IMR-90 (cell line): ENCODE results near the gene LYRM9. TPM values are rescaled to one million over a fixed set of nuclear protein-coding genes. Genes with fewer than 3 reads are reported as not detected.

Experiments
- ATAC-seq: fragments of 200-7000 bp; cut with Tn5 transposase; 2 replicates; pipeline ENCODE4 v1.9.1; 2020; ENCODE audit warnings: low read depth, mild to moderate bottlenecking, moderate library complexity
- BruUV-seq: library from RNA; stranded (reverse); fragments of 400-500 nt; replicated peaks from 2 replicates; lab custom pipeline; 2021; lab: Mats Ljungman, UMichigan
- CTCF ChIA-PET: fragments of 300-600 bp; formaldehyde crosslinking; extraction: SDS; loops from one replicate; lab custom pipeline; 2021; ENCODE audit warnings: antibody characterized with exemption; lab: Yijun Ruan, JAX
- POLR2A ChIA-PET: fragments of 300-600 bp; sonication (Branson Sonifier 250); formaldehyde crosslinking; loops from one replicate; lab custom pipeline; 2022; ENCODE audit warnings: antibody characterized with exemption; ENCODE audit not compliant: unreplicated experiment; lab: Charles Lee
- DNase-seq: peaks from one replicate; pipeline ENCODE4 v3.0.0; 2013
- H2AFZ ChIP-seq: replicated peaks from 2 replicates; pipeline ENCODE3; 2013; ENCODE audit warnings: low read length, mild to moderate bottlenecking; ENCODE audit not compliant: poor library complexity
- H2AK5ac ChIP-seq: 2 replicates; pipeline ENCODE4 v1.6.1; 2013; ENCODE audit warnings: low read depth, low read length, inconsistent platforms
- H2AK9ac ChIP-seq: replicated peaks from 2 replicates; pipeline ENCODE3; 2013; ENCODE audit warnings: mild to moderate bottlenecking, low read depth, low read length, moderate library complexity; ENCODE audit not compliant: poor library complexity
- H2BK120ac ChIP-seq: 2 replicates; pipeline ENCODE4 v1.6.1; 2013; ENCODE audit warnings: low read depth, low read length, inconsistent platforms
- H2BK15ac ChIP-seq: 3 replicates; pipeline ENCODE4 v1.6.1; 2013; ENCODE audit warnings: low read depth, low read length, inconsistent platforms
- H2BK20ac ChIP-seq: 2 replicates; pipeline ENCODE4 v1.6.1; 2013; ENCODE audit warnings: low read depth, mild to moderate bottlenecking, inconsistent platforms, low read length, moderate library complexity
- H2BK5ac ChIP-seq: 2 replicates; pipeline ENCODE4 v1.6.1; 2013; ENCODE audit warnings: mild to moderate bottlenecking, low read depth, low read length, inconsistent platforms; ENCODE audit not compliant: poor library complexity, severe bottlenecking
- H3K14ac ChIP-seq: replicated peaks from 2 replicates; pipeline ENCODE4 v1.6.1; 2013; ENCODE audit warnings: low read depth, low read length, inconsistent platforms
- H3K18ac ChIP-seq: 2 replicates; pipeline ENCODE4 v1.6.1; 2013; ENCODE audit warnings: low read depth, low read length, control low read depth
- H3K23ac ChIP-seq: 2 replicates; pipeline ENCODE4 v1.6.1; 2013; ENCODE audit warnings: low read depth, low read length, inconsistent platforms
- H3K27ac ChIP-seq: 2 replicates; pipeline ENCODE4 v1.5.1; 2013; ENCODE audit warnings: mild to moderate bottlenecking, control low read depth, low read length; ENCODE audit not compliant: insufficient read depth
- H3K27me3 ChIP-seq: 2 replicates; pipeline ENCODE4 v1.6.1; 2013; ENCODE audit warnings: low read length; ENCODE audit not compliant: control insufficient read depth, insufficient read depth
- H3K36me3 ChIP-seq: 2 replicates; pipeline ENCODE4 v1.6.1; 2013; ENCODE audit warnings: low read length, mixed read lengths; ENCODE audit not compliant: control insufficient read depth, insufficient read depth
- H3K4ac ChIP-seq: 2 replicates; pipeline ENCODE4 v1.6.1; 2013; ENCODE audit warnings: low read depth, low read length, inconsistent platforms
- H3K4me1 ChIP-seq: 2 replicates; pipeline ENCODE4 v1.6.1; 2013; ENCODE audit warnings: low read length, mixed read lengths; ENCODE audit not compliant: control insufficient read depth, insufficient read depth
- H3K4me2 ChIP-seq: 2 replicates; pipeline ENCODE4 v1.6.1; 2013; ENCODE audit warnings: low read depth, mild to moderate bottlenecking, control low read depth, low read length, moderate library complexity
- H3K4me3 ChIP-seq: 2 replicates; pipeline ENCODE4 v1.5.1; 2013; ENCODE audit warnings: low read depth, mild to moderate bottlenecking, control low read depth, low read length, moderate library complexity; ENCODE audit not compliant: insufficient read depth
- H3K56ac ChIP-seq: 2 replicates; pipeline ENCODE4 v1.6.1; 2013; ENCODE audit warnings: low read length, inconsistent platforms; ENCODE audit not compliant: insufficient read depth; ENCODE audit errors: extremely low read depth
- H3K79me1 ChIP-seq, 2 experiments: 2 replicates each; pipeline ENCODE4 v1.6.1; 2013; ENCODE audit warnings: low read length in 2 of 2, inconsistent platforms in 1 of 2, low read depth in 1 of 2
- H3K9ac ChIP-seq: 2 replicates; pipeline ENCODE4 v1.6.1; 2013; ENCODE audit warnings: low read depth, low read length, control low read depth
- H3K9me1 ChIP-seq: 2 replicates; pipeline ENCODE4 v1.6.1; 2013; ENCODE audit warnings: low read length, inconsistent platforms; ENCODE audit not compliant: insufficient read depth
- H3K9me3 ChIP-seq: 2 replicates; pipeline ENCODE4 v1.6.1; 2013; ENCODE audit warnings: low read length; ENCODE audit not compliant: control insufficient read depth, insufficient read depth
- H4K20me1 ChIP-seq: 2 replicates; pipeline ENCODE4 v1.6.1; 2013; ENCODE audit warnings: low read length, inconsistent platforms; ENCODE audit not compliant: insufficient read depth
- H4K5ac ChIP-seq: 2 replicates; pipeline ENCODE4 v1.6.1; 2013; ENCODE audit warnings: mild to moderate bottlenecking, low read depth, low read length, control low read depth
- H4K8ac ChIP-seq, 2 experiments: 2 replicates each; pipeline ENCODE4 v1.6.1; 2013; ENCODE audit warnings: low read depth in 2 of 2, low read length in 2 of 2, control low read depth in 1 of 2, inconsistent platforms in 1 of 2
- H4K91ac ChIP-seq: 2 replicates; pipeline ENCODE4 v1.6.1; 2013; ENCODE audit warnings: low read depth, low read length, inconsistent platforms; ENCODE audit not compliant: insufficient read depth
- ELK1 ChIP-seq: fragments of 150-350 bp; IDR thresholded peaks from 2 replicates; pipeline ENCODE4 v1.6.1; 2016; ENCODE audit warnings: low read depth, mild to moderate bottlenecking, low read length, moderate library complexity, borderline replicate concordance
- WGBS, 2 experiments: methylation state at CpG; one replicate each; pipeline versions ENCODE4 v1.1.5 to v1.1.7; 2013; ENCODE audit warnings: missing lambda C conversion rate in 2 of 2; ENCODE audit not compliant: insufficient read length in 1 of 2; ENCODE audit errors: extremely low coverage in 2 of 2; 5-methylcytosine and 5-hydroxymethylcytosine counted together
- dilution Hi-C: fragments of 300-500 bp; cut with HindIII; formaldehyde crosslinking; loops from one replicate; pipeline ENCODE4 v1.14.3; 2018; ENCODE audit warnings: low sequenced_read_pairs; ENCODE audit not compliant: unreplicated experiment
- in situ Hi-C: fragments of 300-500 bp; cut with MboI; formaldehyde crosslinking; loops from 3 replicates; pipeline ENCODE4 v1.14.3; 2019; ENCODE audit warnings: low sequenced_read_pairs, inconsistent platforms, mixed read lengths
- intact Hi-C: fragments of 100-400 bp; cut with micrococcal nuclease; formaldehyde crosslinking; loops from 2 replicates; pipeline ENCODE4 v1.10.0; 2022
- polyA plus RNA-seq, 3 experiments: library from polyadenylated mRNA; depleted of rRNA; stranded (reverse); fragments of >200 nt; gene quantifications; 2 replicates each; pipeline ENCODE4 v1.2.3, GENCODE V29; 2012; ENCODE audit warnings: low replicate concordance in 1 of 3
- total RNA-seq: library from RNA; depleted of rRNA; stranded (reverse); fragments of >200 nt; gene quantifications from 2 replicates; pipeline ENCODE4 v1.2.3, GENCODE V29; 2012

The LYRM9 gene
- total and polyA plus RNA-seq, 2 of the 4 experiments (the other 2 are of a cell fraction): 3.2 to 4.8 TPM

DNA sequence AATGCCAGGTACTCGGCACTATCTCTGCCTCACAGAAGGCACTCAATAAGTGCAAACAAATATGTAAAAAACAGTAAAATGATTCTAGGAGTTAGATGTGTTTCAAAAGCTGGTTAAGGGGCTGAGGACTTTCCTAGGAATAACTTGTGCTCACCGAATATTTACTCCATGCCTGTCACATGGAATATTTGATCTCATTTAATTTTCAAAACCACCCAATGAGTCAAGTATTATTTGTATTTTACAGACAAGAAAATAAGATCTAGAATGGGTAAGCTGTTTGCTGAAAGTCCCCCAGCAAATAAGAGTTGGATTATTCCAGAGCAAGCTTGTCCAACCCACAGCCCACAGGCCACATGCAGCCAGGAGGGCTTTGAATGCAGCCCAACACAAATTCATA is 34.6 kb upstream of the LYRM9 start:
- Histone ChIP-seq H3K79me1 (no peaks in the 10 kb centered on the region), H3K9me3 (no peaks in the 10 kb centered on the region), H3K56ac (no peak overlapping the region), H2AK5ac (no peak overlapping the region), H4K8ac (no peak overlapping the region), H4K5ac (no peak overlapping the region), H2AFZ (no peak overlapping the region), H3K14ac (no peak overlapping the region), H2BK15ac (no peak overlapping the region), H3K18ac (no peak overlapping the region), H4K91ac (no peak overlapping the region), H3K27ac (no peak overlapping the region), H3K27me3 (no peaks in the 10 kb centered on the region; the same call in 1 of the 2 replicates), H3K4ac (no peak overlapping the region), H3K36me3 (no peaks in the 10 kb centered on the region), H2BK120ac (no peak overlapping the region), H3K4me3 (no peak overlapping the region), H2AK9ac (no peak overlapping the region), H4K20me1 (no peaks in the 10 kb centered on the region), H3K9me1 (no peaks in the 10 kb centered on the region), H2BK5ac (no peak overlapping the region), H2BK20ac (no peak overlapping the region), H3K23ac (no peak overlapping the region), H3K4me2 (no peak overlapping the region), H3K4me1 (no peaks in the 10 kb centered on the region), H3K9ac (no peak overlapping the region)
- DNase-seq: no peak
- dilution Hi-C loops: no loop called here
- ChIA-PET POLR2A (interaction anchor here (0.6 kb wide), 1 partner anchor 165 kb away, joined by 3 read pairs; no protein-coding TSS in a partner anchor), CTCF (no interaction called here)
- in situ Hi-C loops: no loop called here
- no CpG with 5 or more reads among the region's 2 CpGs for WGBS, 2 experiments
- intact Hi-C loops: no loop called here
- ATAC-seq: no peak
- BruUV-seq: no TSS peak
- no peak for TF ChIP-seq ELK1
